Vagina (tissue), 2 donors: ENCODE measurements around the gene FXYD6.

Experiments
- CTCF ChIP-seq, 3 experiments: fragments of 450-650 bp in 2 of 3; fragments of 200-600 bp in 1 of 3; sonication (generic) in 1 of 3; IDR thresholded peaks; one replicate each; pipeline ENCODE4 v1.5.1; 2017 to 2019; ENCODE audit warnings: antibody characterized with exemption in 3 of 3, mild to moderate bottlenecking in 2 of 3, moderate library complexity in 2 of 3
- POLR2A ChIP-seq, 2 donors: fragments of 450-650 bp; IDR thresholded peaks; one replicate each; pipeline ENCODE4 v1.6.1; 2017; ENCODE audit warnings: antibody characterized with exemption in 2 of 2, mild to moderate bottlenecking in 2 of 2, moderate library complexity in 2 of 2

GRCh38 chr11:117823946-117824420 is 52.5 kb downstream of the FXYD6 start:
- TF ChIP-seq CTCF (IDR thresholded peaks at IDR 0.05) (no peak), POLR2A (IDR thresholded peaks at IDR 0.05) (no peak)
